Right atrium auricular region (tissue), 2 donors: Measurements from ENCODE around the gene UBA1. TPM values are rescaled to one million over a fixed set of nuclear protein-coding genes. Genes with fewer than 3 reads are reported as not detected.

ENCODE experiments used
- DNase-seq: peaks from one replicate; pipeline ENCODE4 v3.0.0-alpha.2; 2019; ENCODE audit warnings: low spot score
- H3K27ac ChIP-seq, 2 donors: fragments of 200-600 bp; sonication (generic); 1 replicate in 1 of 2; 2 replicates in 1 of 2; pipeline ENCODE4 v1.5.1; 2016 to 2019
- H3K27me3 ChIP-seq, 2 donors: fragments of 200-600 bp; sonication (generic); one replicate each; pipeline versions ENCODE4 v1.5.1 to v1.6.0; 2017 to 2019
- H3K36me3 ChIP-seq: fragments of 200-600 bp; sonication (generic); one replicate; pipeline ENCODE4 v1.5.1; 2016
- H3K4me1 ChIP-seq, 2 donors: fragments of 200-600 bp; sonication (generic); one replicate each; pipeline versions ENCODE4 v1.5.1 to v1.6.0; 2017 to 2019
- H3K4me3 ChIP-seq, 2 donors: fragments of 200-600 bp; sonication (generic); 1 replicate in 1 of 2; 2 replicates in 1 of 2; pipeline ENCODE4 v1.5.1; 2017 to 2019; ENCODE audit warnings: mild to moderate bottlenecking in 1 of 2, moderate library complexity in 1 of 2
- H3K9me3 ChIP-seq, 2 donors: fragments of 200-600 bp; sonication (generic); one replicate each; pipeline ENCODE4 v1.5.1; 2019
- total RNA-seq, 2 donors: library from RNA; depleted of rRNA; stranded (reverse); fragments of >200 nt; gene quantifications; one replicate each; pipeline ENCODE4 v1.1.0, GENCODE V29; 2016
- TF ChIP-seq, protein P1 (sequence below), 2 donors: fragments of 200-600 bp; sonication (generic); IDR thresholded peaks; one replicate each; pipeline ENCODE4 v1.5.1; 2019; ENCODE audit warnings: antibody characterized with exemption in 2 of 2

UBA1 gene
- total RNA-seq, 2 donors from 2014 or later, result 102 to 136 TPM

GRCh38 chrX:47242321-47242720, 48.7 kb downstream of the UBA1 start:
- TF ChIP-seq, protein P1, sequence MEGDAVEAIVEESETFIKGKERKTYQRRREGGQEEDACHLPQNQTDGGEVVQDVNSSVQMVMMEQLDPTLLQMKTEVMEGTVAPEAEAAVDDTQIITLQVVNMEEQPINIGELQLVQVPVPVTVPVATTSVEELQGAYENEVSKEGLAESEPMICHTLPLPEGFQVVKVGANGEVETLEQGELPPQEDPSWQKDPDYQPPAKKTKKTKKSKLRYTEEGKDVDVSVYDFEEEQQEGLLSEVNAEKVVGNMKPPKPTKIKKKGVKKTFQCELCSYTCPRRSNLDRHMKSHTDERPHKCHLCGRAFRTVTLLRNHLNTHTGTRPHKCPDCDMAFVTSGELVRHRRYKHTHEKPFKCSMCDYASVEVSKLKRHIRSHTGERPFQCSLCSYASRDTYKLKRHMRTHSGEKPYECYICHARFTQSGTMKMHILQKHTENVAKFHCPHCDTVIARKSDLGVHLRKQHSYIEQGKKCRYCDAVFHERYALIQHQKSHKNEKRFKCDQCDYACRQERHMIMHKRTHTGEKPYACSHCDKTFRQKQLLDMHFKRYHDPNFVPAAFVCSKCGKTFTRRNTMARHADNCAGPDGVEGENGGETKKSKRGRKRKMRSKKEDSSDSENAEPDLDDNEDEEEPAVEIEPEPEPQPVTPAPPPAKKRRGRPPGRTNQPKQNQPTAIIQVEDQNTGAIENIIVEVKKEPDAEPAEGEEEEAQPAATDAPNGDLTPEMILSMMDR (IDR thresholded peaks at IDR 0.05), result no peak

DNA sequence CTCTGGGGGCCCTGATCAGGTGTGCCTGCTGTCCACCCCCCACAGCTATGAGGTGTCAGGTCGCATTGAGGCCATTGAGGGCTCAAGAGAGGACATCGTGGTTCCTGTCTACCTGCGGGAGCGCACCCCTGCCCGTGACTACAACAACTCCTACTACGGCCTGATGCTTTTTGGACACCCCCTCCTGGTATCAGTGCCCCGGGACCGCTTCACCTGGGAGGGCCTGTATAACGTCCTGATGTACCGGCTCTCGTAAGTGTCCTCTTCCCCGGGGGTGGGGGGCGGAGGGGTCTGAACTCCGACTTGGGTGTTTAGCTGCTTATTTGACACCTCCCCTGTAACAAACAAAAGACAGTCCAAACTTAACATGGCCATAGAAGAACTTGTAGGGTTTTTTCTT, 49.7 kb downstream of the UBA1 start:
- DNase-seq, result no peak
- Histone ChIP-seq H3K36me3 (peaks cover 54% of the 10 kb centered on the region), H3K27ac (no peak overlapping the region), H3K4me3 (no peak overlapping the region), H3K9me3 (no peaks in the 10 kb centered on the region), H3K27me3 (no peaks in the 10 kb centered on the region), H3K4me1 (no peaks in the 10 kb centered on the region)
- TF ChIP-seq, protein P1 (IDR thresholded peaks at IDR 0.05), result no peak

More at GRCh38 chrX:47242321-47242720, 48.7 kb downstream of the UBA1 start:
- Histone ChIP-seq H3K36me3 (peaks cover 54% of the 10 kb centered on the region), H3K4me1 (no peaks in the 10 kb centered on the region), H3K9me3 (no peaks in the 10 kb centered on the region), H3K27me3 (no peaks in the 10 kb centered on the region), H3K27ac (no peak overlapping the region), H3K4me3 (no peak overlapping the region)
- DNase-seq, result no peak

GRCh38 chrX:47244676-47245075, 51.0 kb downstream of the UBA1 start:
- Histone ChIP-seq H3K9me3 (no peaks in the 10 kb centered on the region), H3K27ac (no peak overlapping the region), H3K4me3 (no peak overlapping the region), H3K36me3 (peaks cover 52% of the 10 kb centered on the region), H3K4me1 (no peaks in the 10 kb centered on the region), H3K27me3 (no peaks in the 10 kb centered on the region)
- DNase-seq, result no peak
- TF ChIP-seq, protein P1 (IDR thresholded peaks at IDR 0.05), result no peak

- Histone ChIP-seq H3K4me1 (no peaks in the 10 kb centered on the region), H3K9me3 (no peaks in the 10 kb centered on the region), H3K36me3 (peaks cover 49% of the 10 kb centered on the region), H3K4me3 (no peak overlapping the region), H3K27ac (no peak overlapping the region), H3K27me3 (no peaks in the 10 kb centered on the region)
- no peak for DNase-seq
- TF ChIP-seq, protein P1 (IDR thresholded peaks at IDR 0.05), result no peak
These were observed 51.5 kb downstream of the UBA1 start for GRCh38 chrX:47245156-47245555.

DNA sequence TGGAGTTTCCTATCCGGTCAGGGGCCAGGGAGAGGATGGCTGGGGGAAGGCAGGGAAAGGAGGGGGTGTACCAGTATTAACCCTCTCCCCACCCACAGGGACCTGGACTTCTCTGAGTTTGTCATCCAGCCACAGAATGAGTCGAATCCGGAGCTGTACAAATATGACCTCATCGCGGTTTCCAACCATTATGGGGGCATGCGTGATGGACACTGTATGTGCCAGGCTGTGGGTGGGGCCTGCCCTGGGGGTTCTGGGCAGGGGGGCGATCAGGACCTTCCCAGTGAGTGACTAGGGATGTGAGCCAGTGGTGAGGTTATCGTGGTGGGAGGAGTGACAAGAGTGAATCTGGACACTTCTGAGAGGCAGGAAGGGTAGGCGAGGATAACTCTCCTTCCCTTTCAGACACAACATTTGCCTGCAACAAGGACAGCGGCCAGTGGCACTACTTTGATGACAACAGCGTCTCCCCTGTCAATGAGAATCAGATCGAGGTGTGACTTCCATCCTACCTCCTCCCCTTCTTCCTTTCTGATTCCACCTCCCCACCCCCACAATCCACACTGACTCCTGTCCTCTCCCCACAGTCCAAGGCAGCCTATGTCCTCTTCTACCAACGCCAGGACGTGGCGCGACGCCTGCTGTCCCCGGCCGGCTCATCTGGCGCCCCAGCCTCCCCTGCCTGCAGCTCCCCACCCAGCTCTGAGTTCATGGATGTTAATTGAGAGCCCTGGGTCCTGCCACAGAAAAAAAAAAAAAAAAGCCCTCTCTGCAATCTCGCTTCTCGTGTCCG, 53.8 kb downstream of the UBA1 start:
- no peaks in the 10 kb centered on the region for H3K4me1 ChIP-seq
- TF ChIP-seq, protein P1 (IDR thresholded peaks at IDR 0.05), result no peak
- H3K4me3 ChIP-seq, result no peak overlapping the region
- H3K27ac ChIP-seq, result no peak overlapping the region
- no peak for DNase-seq
- no peaks in the 10 kb centered on the region for H3K27me3 ChIP-seq
- H3K9me3 ChIP-seq, result no peaks in the 10 kb centered on the region
- peaks cover 30% of the 10 kb centered on the region for H3K36me3 ChIP-seq

- H3K9me3 ChIP-seq, result peaks cover 0 to under 1% of the 10 kb centered on the region in 2 donors
- TF ChIP-seq, protein P1 (IDR thresholded peaks at IDR 0.05), result no peak
- peaks cover 24% of the 10 kb centered on the region for H3K36me3 ChIP-seq
- no peak overlapping the region for H3K27ac ChIP-seq
- no peaks in the 10 kb centered on the region for H3K4me1 ChIP-seq
- no peak overlapping the region for H3K4me3 ChIP-seq
- H3K27me3 ChIP-seq, result no peaks in the 10 kb centered on the region
- no peak for DNase-seq
These were observed 54.3 kb downstream of the UBA1 start for GRCh38 chrX:47247999-47248320.
